HCT116 (cell line): Measurements from ENCODE around the gene NXF1. TPM values are rescaled to one million over a fixed set of nuclear protein-coding genes. Genes with fewer than 3 reads are reported as not detected.

Experiments used
- ATAC-seq: fragments of 200-7000 bp; cut with Tn5 transposase; 2 replicates; pipeline ENCODE4 v1.9.1; 2020; ENCODE audit warnings: mild to moderate bottlenecking, moderate library complexity
- BruUV-seq: library from RNA; stranded (reverse); fragments of 400-500 nt; replicated peaks from 2 replicates; lab custom pipeline; 2021; lab: Mats Ljungman, UMichigan
- CTCF ChIA-PET: fragments of 300-600 bp; sonication (Branson Sonifier 250); formaldehyde crosslinking; loops from one replicate; lab custom pipeline; 2021; ENCODE audit warnings: antibody characterized with exemption; lab: Charles Lee
- POLR2A ChIA-PET: fragments of 300-600, 350-600 bp; sonication (Branson Sonifier 250); formaldehyde crosslinking; loops from one replicate; lab custom pipeline; 2021; ENCODE audit warnings: antibody characterized with exemption; lab: Charles Lee
- RAD21 ChIA-PET, 2 experiments: fragments of 300-600 bp; sonication (Branson Sonifier 250); formaldehyde crosslinking; loops; one replicate each; lab custom pipeline; 2023; ENCODE audit warnings: low total read pairs in 2 of 2; ENCODE audit not compliant: uncharacterized antibody in 2 of 2, unreplicated experiment in 2 of 2, low non-redundant PET in 1 of 2; lab: Charles Lee
- DNase-seq: peaks from one replicate; pipeline ENCODE4 v3.0.0-alpha.2; 2010; ENCODE audit warnings: low read depth, low spot score
- H2AFZ ChIP-seq: fragments of 200-600 bp; shearing (Covaris generic), sonication (generic); 2 replicates; pipeline ENCODE4 v1.6.1; 2017; ENCODE audit warnings: low read depth, mixed run types, mixed read lengths, antibody characterized with exemption, low read length; ENCODE audit not compliant: poor library complexity, severe bottlenecking
- H3K27ac ChIP-seq: 2 replicates; pipeline ENCODE4 v1.5.1; 2012; ENCODE audit warnings: low read depth, low read length
- H3K27me3 ChIP-seq: fragments of 200-600 bp; sonication (generic); 2 replicates; pipeline ENCODE4 v1.6.1; 2016; ENCODE audit warnings: mixed run types, low read length, mixed read lengths; ENCODE audit not compliant: insufficient read depth
- H3K36me3 ChIP-seq, 2 experiments: fragments of 200-500 bp in 1 of 2; fragments of 200-600 bp in 1 of 2; sonication (Bioruptor generic) in 1 of 2; sonication (generic) in 1 of 2; 2 replicates each; pipeline versions ENCODE4 v1.5.1 to v1.6.1; 2014 to 2016; ENCODE audit warnings: low read length in 2 of 2, inconsistent platforms in 1 of 2, mixed read lengths in 1 of 2, mixed run types in 1 of 2; ENCODE audit not compliant: insufficient read depth in 2 of 2, control insufficient read depth in 1 of 2
- H3K4me1 ChIP-seq, 2 experiments: fragments of 200-600 bp in 1 of 2; sonication (generic) in 1 of 2; 2 replicates each; pipeline versions ENCODE4 v1.5.1 to v1.6.1; 2012 to 2017; ENCODE audit warnings: low read length in 2 of 2, inconsistent platforms in 1 of 2, mild to moderate bottlenecking in 1 of 2, mixed read lengths in 1 of 2, mixed run types in 1 of 2, moderate library complexity in 1 of 2; ENCODE audit not compliant: insufficient read depth in 2 of 2, control insufficient read depth in 1 of 2
- H3K4me2 ChIP-seq: fragments of 200-600 bp; sonication (generic); 2 replicates; pipeline ENCODE4 v1.6.1; 2017; ENCODE audit warnings: mixed run types, low read length, mixed read lengths
- H3K4me3 ChIP-seq, 2 experiments: fragments of 200-600 bp in 1 of 2; sonication (generic) in 1 of 2; replicated peaks in 1 of 2; 2 replicates each; pipeline ENCODE4 v1.5.1; 2011 to 2016; ENCODE audit warnings: low read length in 2 of 2, control low read depth in 1 of 2, low read depth in 1 of 2, mild to moderate bottlenecking in 1 of 2, mixed read lengths in 1 of 2, mixed run types in 1 of 2
- H3K79me2 ChIP-seq: fragments of 200-600 bp; sonication (generic); 2 replicates; pipeline ENCODE4 v1.6.1; 2017; ENCODE audit warnings: mild to moderate bottlenecking, mixed run types, low read length, moderate library complexity, mixed read lengths; ENCODE audit not compliant: insufficient read depth
- H3K9ac ChIP-seq: fragments of 200-600 bp; sonication (generic); 2 replicates; pipeline ENCODE4 v1.6.1; 2016; ENCODE audit warnings: low read length, mixed read lengths
- H3K9me2 ChIP-seq: fragments of 200-600 bp; sonication (generic), shearing (Covaris generic); 2 replicates; pipeline ENCODE4 v1.6.1; 2017; ENCODE audit warnings: mixed run types, mild to moderate bottlenecking, moderate library complexity; ENCODE audit not compliant: insufficient read depth
- H3K9me3 ChIP-seq, 2 experiments: fragments of 200-500 bp in 1 of 2; fragments of 200-600 bp in 1 of 2; sonication (Bioruptor generic) in 1 of 2; sonication (generic) in 1 of 2; 2 replicates each; pipeline ENCODE4 v1.6.1; 2014 to 2017; ENCODE audit warnings: low read length in 2 of 2, mixed read lengths in 2 of 2, inconsistent platforms in 1 of 2, low read depth in 1 of 2, mild to moderate bottlenecking in 1 of 2, mixed run types in 1 of 2, moderate library complexity in 1 of 2; ENCODE audit not compliant: control insufficient read depth in 1 of 2, insufficient read depth in 1 of 2
- H4K20me1 ChIP-seq: fragments of 200-600 bp; sonication (generic), shearing (Covaris generic); 2 replicates; pipeline ENCODE4 v1.6.1; 2017; ENCODE audit warnings: mixed run types, mild to moderate bottlenecking, moderate library complexity; ENCODE audit not compliant: insufficient read depth
- CBX3 ChIP-seq: IDR thresholded peaks from 2 replicates; pipeline ENCODE4 v1.6.1; 2012; ENCODE audit warnings: low read depth
- CEBPB ChIP-seq: IDR thresholded peaks from 2 replicates; pipeline ENCODE4 v1.6.1; 2012; ENCODE audit warnings: low read depth
- EGR1 ChIP-seq: IDR thresholded peaks from 2 replicates; pipeline ENCODE4 v1.6.1; 2012; ENCODE audit warnings: low read depth
- EZH2 ChIP-seq: fragments of 200-600 bp; sonication (generic); IDR thresholded peaks from 2 replicates; pipeline ENCODE4 v1.6.1; 2017; ENCODE audit warnings: antibody characterized with exemption, mixed run types
- EZH2phosphoT487 ChIP-seq: fragments of 200-600 bp; IDR thresholded peaks from 2 replicates; pipeline ENCODE4 v1.6.1; 2018; ENCODE audit warnings: antibody characterized with exemption, borderline replicate concordance
- FOSL1 ChIP-seq: IDR thresholded peaks from 2 replicates; pipeline ENCODE4 v1.6.1; 2012; ENCODE audit warnings: low read depth
- JUND ChIP-seq: IDR thresholded peaks from 2 replicates; pipeline ENCODE4 v1.6.1; 2012
- POLR2A ChIP-seq: IDR thresholded peaks from 2 replicates; pipeline ENCODE4 v1.7.0; 2011; ENCODE audit warnings: borderline replicate concordance; ENCODE audit not compliant: insufficient read depth, insufficient read length; ENCODE audit errors: extremely low read depth
- RAD21 ChIP-seq: IDR thresholded peaks from 2 replicates; pipeline ENCODE4 v1.6.1; 2012; ENCODE audit warnings: low read depth, mild to moderate bottlenecking
- SIN3A ChIP-seq: IDR thresholded peaks from 2 replicates; pipeline ENCODE4 v1.6.1; 2012; ENCODE audit warnings: low read depth
- SP1 ChIP-seq: IDR thresholded peaks from 2 replicates; pipeline ENCODE4 v1.6.1; 2012; ENCODE audit warnings: low read depth
- SRF ChIP-seq: IDR thresholded peaks from 2 replicates; pipeline ENCODE4 v1.6.1; 2012; ENCODE audit warnings: low read depth
- TCF7L2 ChIP-seq: IDR thresholded peaks from 2 replicates; pipeline ENCODE4 v1.7.0; 2011; ENCODE audit warnings: borderline replicate concordance, inconsistent platforms; ENCODE audit not compliant: insufficient read depth, insufficient read length; ENCODE audit errors: extremely low read depth
- YY1 ChIP-seq: IDR thresholded peaks from 2 replicates; pipeline ENCODE4 v1.6.1; 2011; ENCODE audit warnings: low read length, low read depth, moderate library complexity, mild to moderate bottlenecking; ENCODE audit not compliant: insufficient replicate concordance; ENCODE audit errors: extremely low read depth
- ZFX ChIP-seq: fragments of 450-650 bp; IDR thresholded peaks from 2 replicates; pipeline ENCODE4 v1.6.1; 2017
- ZNF274 ChIP-seq: fragments of 200-500 bp; sonication (Bioruptor generic); IDR thresholded peaks from 2 replicates; pipeline ENCODE4 v1.6.1; 2014; ENCODE audit warnings: mild to moderate bottlenecking, low read depth, low read length, inconsistent platforms
- intact Hi-C: fragments of 100-400 bp; cut with micrococcal nuclease; formaldehyde crosslinking; loops from 2 replicates; pipeline ENCODE4 v1.10.0; 2022
- total RNA-seq: library from RNA; stranded (reverse); gene quantifications from one replicate; pipeline ENCODE4 v1.2.1, GENCODE V29; 2021; ENCODE audit not compliant: unreplicated experiment
- TF ChIP-seq, protein P1 (sequence below): IDR thresholded peaks from 2 replicates; pipeline ENCODE4 v1.6.1; 2012
- TF ChIP-seq, protein P2 (sequence below): IDR thresholded peaks from 2 replicates; pipeline ENCODE4 v1.6.1; 2012; ENCODE audit warnings: low read depth

Gene NXF1
- total RNA-seq, 1 experiment from 2014 or later: 55.5 TPM

DNA sequence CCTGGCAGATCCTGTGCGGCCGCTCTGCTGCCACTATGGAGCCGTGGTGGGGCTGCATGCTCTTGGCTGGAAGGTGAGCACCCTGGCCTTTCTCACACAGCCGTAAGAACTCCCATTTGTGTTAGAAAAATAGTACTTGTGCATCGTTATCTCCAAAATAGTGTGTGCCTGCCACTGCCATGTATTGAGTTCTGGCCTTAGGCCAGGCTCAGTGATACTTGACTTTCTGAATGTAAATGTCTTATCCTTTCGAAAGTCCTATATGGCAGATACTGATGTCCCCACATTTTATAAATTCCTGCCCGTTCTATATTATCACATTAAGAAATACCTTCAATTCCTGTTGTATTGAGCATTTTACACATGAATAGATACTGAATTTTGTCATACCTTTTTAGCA, 22.5 kb downstream of the NXF1 start:
- Histone ChIP-seq H2AFZ (no peak overlapping the region), H3K4me2 (no peak overlapping the region), H3K4me1 (peaks cover 4 to 9% of the 10 kb centered on the region in 2 experiments; a peak in 3 of 4 replicates), H3K27ac (no peak overlapping the region), H3K36me3 (peaks cover 0 to 4% of the 10 kb centered on the region in 2 experiments; a peak in 1 of 4 replicates), H3K4me3 (no peak overlapping the region), H3K9me2 (no peaks in the 10 kb centered on the region), H4K20me1 (no peaks in the 10 kb centered on the region), H3K79me2 (peaks cover 11% of the 10 kb centered on the region), H3K9me3 (no peaks in the 10 kb centered on the region), H3K27me3 (no peaks in the 10 kb centered on the region), H3K9ac (no peak overlapping the region)
- intact Hi-C loops: no loop called here
- POLR2A ChIA-PET: interaction anchor here (0.7 kb wide), 1 partner anchor 375 kb away, joined by 4 read pairs; no protein-coding TSS in a partner anchor
- ATAC-seq (no peak), DNase-seq (no peak)
- RAD21 ChIA-PET: no interaction called here
- TF ChIP-seq SRF (no peak), SP1 (no peak), TCF7L2 (no peak), CEBPB (no peak), ZNF274 (no peak), FOSL1 (no peak), ZFX (no peak), CBX3 (no peak), YY1 (no peak), EGR1 (no peak), EZH2phosphoT487 (no peak), EZH2 (no peak), SIN3A (no peak), RAD21 (no peak), JUND (no peak), POLR2A (no peak)
- TF ChIP-seq, protein P1, sequence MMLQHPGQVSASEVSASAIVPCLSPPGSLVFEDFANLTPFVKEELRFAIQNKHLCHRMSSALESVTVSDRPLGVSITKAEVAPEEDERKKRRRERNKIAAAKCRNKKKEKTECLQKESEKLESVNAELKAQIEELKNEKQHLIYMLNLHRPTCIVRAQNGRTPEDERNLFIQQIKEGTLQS: no peak
- TF ChIP-seq, protein P2, sequence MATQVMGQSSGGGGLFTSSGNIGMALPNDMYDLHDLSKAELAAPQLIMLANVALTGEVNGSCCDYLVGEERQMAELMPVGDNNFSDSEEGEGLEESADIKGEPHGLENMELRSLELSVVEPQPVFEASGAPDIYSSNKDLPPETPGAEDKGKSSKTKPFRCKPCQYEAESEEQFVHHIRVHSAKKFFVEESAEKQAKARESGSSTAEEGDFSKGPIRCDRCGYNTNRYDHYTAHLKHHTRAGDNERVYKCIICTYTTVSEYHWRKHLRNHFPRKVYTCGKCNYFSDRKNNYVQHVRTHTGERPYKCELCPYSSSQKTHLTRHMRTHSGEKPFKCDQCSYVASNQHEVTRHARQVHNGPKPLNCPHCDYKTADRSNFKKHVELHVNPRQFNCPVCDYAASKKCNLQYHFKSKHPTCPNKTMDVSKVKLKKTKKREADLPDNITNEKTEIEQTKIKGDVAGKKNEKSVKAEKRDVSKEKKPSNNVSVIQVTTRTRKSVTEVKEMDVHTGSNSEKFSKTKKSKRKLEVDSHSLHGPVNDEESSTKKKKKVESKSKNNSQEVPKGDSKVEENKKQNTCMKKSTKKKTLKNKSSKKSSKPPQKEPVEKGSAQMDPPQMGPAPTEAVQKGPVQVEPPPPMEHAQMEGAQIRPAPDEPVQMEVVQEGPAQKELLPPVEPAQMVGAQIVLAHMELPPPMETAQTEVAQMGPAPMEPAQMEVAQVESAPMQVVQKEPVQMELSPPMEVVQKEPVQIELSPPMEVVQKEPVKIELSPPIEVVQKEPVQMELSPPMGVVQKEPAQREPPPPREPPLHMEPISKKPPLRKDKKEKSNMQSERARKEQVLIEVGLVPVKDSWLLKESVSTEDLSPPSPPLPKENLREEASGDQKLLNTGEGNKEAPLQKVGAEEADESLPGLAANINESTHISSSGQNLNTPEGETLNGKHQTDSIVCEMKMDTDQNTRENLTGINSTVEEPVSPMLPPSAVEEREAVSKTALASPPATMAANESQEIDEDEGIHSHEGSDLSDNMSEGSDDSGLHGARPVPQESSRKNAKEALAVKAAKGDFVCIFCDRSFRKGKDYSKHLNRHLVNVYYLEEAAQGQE: no peak
- CTCF ChIA-PET: no interaction called here
- BruUV-seq: no TSS peak
